HG03280 (cell line): ENCODE results near the gene RUBCN.

Experiments used
- ATAC-seq: cut with Tn5 transposase; IDR thresholded peaks from one replicate; pipeline ENCODE4 v1.9.1; 2021; ENCODE audit warnings: mild to moderate bottlenecking, moderate library complexity; ENCODE audit not compliant: unreplicated experiment

The RUBCN gene

DNA sequence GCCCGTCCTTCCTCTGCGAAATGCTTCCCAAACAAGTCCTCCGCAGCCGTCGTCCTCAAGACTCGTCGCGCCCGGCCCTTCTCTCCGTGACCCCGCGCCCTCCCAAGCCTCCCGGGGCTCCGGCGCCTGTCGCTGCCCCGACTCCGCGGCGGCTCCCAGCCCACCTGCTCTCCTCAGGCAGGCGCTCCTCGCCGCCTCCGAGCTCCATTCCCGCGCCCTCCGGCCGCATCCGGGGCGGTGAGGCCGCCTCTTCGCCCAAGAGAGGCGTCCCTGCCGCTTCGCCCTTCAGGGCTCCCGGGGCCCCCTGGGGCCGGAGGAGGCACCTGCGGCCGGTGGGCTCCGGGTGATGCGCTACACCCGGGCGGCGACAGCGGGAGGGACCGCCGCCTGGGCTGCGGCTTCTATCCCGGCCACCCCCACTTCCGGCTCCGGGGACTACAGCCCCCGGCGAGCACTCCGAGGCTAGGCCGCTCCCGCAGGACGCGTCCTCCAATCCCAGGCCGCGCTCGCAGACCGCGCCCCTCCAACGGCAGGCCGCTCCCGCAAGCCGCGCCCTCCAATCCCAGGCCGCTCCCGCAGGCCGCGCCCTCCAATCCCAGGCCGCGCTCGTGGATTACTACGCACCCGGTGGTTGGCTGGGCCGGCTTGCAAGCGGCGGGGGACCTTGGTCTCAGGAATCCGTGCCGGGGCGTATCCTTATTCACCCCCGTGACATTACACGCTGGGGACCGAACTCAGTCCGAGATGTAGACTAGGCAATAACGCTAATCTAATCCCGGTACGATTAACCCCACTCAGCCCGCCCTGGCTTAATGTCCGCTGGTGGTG lies at the start of gene RUBCN:
RUBCN (minus strand) TSS at position 414 of the 828 bp plus-strand sequence; CDS start at position 229, 185 bp downstream.
- peak; percentile 83 for ATAC-seq

DNA sequence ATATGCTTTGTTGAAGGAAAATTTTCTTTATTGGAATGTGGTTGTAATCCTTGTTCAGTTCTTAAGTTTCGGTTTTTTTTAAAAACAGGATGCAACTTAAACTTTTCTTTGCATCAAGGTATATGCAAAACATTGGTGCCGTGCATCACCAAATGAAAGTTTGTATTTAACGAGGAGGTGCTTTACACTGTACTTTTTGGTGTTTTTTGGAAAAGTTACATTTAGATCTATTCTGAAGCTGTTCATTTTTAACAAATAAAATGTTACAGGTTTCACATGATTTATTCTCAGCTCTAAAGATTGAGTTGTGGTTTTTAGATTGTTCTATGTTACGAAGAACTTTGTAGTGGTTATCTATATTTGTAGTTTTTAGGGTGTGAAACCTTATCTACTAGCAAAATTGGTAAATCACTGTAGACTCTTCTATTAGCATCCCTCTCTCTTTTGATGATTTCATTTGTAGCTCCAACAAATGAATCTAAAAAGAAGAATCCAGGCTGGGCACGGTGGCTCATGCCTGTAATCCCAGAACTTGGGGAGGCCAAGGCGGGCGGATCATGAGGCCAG lies 47.4 kb upstream of the RUBCN start:
- no peak for ATAC-seq

DNA sequence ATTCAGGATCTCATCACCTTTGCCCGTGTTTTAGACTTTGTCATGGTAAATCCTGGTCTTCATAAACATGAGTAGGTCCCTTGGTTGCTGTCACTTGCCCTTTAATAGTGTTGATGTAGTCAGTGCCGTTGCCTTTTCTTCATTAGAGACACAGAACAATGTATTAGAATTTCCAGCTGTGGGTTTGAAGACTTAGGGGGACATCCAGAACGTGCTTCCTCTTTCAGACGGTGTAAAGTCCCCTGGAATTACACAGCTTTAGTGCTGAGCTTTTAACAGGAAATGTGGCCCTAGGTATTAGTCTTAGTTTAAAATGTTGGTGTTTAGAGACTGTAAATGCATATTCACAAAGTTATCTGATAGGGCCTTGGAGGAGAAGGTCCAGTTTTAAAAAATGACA lies 45.5 kb upstream of the RUBCN start:
- no peak for ATAC-seq

DNA sequence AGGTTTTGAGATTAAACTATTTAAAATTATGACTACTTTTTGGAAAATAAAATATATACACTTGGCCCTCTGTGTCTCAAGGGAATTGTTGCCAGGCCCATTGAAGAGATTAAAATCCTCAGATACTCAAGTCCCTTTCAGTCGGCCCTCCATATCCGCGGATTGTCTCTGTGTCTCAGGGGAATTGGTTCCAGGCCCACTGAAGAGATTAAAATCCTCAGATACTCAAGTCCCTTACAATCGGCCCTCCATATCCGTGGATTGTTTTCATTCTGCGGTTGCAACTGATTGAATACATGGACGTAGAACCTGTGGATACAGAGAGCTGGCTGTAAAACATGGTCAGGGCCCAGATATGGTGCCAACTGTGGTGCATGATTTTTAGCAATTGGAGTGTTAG lies 38.6 kb upstream of the RUBCN start:
- no peak for ATAC-seq

DNA sequence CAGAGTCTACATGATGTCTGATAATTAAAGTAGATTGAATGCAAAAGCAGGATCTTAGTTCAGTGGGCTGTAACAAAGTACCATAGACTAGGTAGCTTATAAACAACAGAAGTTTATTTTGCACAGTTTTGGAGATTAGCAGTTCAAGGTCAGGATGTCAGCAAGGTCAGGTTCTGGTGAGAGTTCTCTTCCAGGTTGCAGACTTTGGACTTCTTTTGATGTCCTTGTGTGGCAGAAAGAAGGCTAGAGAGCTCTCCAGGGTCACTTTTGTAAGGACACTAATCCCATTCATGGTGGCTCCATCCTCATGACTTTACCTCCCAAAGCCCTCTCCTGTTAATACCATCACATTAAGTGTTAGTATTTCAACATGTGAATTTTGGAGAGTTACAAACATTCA lies 25.1 kb upstream of the RUBCN start:
- ATAC-seq = no peak

DNA sequence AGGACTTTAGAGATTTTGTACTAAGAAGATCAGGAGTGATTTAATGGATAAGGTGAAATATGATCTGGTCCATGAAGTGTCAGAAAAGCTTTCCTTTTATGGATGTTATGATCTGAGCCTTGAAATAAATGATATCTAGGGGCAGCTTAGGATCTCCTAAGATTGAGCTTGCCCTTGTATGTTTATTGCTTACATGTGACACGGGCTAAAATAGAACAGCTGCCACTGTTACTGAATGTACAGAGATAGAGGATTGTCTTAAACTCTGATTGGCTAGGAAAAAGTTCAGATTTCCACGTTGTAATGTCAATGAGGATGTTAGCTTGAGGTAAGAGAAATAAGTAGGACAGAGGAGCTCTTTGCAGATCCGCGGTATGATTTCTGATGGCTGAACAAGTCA lies 21.8 kb upstream of the RUBCN start:
- ATAC-seq = no peak

DNA sequence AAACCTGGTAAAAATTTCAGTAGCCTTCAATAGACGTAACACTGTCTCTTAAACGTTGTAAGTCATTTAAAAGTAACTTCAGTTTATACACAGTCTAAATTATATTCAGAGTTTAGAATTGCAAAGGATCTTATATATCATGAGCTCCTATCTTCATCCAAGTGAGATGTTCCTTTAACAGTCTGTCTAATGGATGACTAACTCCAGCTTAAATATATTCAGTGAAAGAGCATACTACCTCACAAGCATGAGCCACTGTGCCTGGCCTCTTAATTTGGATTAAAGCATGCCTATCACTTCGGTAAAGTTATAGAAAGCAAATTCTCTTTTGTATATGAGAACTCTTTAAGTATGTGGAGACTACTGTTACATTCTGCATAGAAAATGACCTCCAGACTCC lies 20.0 kb upstream of the RUBCN start:
- no peak for ATAC-seq

DNA sequence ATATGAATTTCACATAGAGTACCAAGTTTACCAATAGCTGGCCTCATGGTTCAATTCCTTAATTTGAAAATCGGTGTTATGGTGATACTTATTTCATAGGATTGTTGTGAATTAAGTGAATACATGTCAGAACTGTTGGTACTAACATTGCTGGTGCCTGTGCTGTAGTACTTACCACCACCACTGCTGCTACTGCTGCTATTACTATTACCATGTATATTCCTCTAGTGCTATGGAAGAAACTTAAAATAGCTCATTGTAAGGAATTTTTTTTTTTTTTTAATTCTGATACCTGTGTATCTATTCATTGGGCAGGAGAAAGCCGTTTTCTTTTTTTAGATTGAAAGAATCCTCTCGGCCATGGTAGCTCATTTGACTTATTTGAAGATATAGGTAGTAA lies 16.6 kb upstream of the RUBCN start:
- no peak for ATAC-seq

DNA sequence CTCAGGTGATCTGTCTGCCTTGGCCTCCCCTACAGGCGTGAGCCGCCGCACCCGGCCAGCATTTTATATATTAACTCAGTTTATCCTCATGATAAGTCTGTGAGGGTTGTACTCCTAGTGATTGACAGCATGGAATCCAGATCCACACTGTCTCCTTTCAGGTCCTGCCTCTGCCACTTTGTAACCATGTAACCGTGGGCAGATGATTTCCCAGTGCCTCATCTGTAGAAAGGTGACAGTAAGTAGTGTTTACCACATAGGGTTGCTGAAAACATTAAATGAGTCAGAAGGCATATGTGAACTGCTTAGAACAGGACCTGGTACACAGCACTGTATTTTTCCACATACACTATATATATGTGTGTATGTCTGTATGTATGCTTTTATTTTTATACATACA lies 15.4 kb upstream of the RUBCN start:
- no peak for ATAC-seq

DNA sequence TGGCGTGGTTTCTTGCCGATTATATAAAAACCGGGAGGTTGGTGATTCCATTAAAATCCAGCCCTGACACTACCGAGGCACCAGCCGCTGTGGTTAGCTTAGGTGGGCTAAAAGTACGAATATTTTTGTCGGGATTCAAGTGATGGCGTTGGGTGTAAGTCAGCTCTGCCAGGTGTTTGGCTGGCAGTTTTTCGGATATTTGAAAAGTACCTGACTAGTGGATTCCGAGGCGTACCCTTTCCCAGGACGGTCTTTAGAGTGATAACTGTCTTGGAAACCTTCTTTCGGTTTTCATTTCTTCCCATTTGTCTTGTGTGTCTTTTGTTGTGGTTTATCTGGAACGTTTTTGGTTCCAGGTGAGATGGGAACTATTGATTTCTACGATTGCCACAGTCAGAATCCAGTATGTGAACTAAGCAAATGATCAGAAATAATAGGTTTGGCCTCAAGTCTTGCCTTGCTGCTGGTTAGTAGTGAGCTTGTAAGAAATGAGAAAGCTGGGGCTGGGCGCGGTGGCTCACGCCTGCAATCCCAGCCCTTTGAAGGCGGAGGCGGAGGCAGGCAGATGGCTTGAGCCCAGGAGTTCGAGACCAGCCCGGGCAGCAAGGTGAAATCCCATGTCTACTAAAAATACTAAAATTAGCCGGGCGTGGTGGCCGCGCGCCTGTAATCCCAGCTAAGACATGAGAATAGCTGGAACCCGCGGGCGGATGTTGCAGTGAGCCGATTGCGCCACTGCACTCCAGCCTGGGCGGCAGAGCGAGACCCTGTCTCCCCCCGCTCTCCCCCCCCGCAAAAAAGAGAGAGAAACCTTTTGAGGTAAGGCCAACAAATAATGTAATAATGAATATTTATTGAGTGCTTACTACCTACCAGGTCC lies 14.4 kb upstream of the RUBCN start:
- no peak for ATAC-seq

DNA sequence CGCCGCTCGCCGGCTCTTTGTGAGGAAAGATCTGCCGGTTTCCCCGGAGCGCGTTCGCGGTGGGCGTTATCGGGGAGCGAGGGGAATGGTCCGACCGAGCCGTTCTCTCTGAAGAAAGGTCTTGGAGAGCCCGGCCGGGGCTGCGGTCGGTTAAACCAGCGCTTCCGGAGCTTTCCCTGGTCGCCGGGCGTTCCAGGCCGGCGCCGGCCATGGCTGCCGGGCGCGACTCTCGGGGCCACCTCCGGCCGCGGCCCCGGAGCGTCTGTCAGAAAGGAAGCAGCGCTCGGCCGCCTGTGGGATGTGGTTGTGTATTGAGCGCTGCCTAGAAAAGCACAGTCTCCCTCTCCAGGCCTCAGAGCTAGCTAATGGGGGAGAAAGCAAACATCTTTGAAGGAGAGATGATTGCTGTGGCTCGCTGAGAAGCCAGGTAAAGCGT lies 13.7 kb upstream of the RUBCN start:
- ATAC-seq = peak; percentile 35

DNA sequence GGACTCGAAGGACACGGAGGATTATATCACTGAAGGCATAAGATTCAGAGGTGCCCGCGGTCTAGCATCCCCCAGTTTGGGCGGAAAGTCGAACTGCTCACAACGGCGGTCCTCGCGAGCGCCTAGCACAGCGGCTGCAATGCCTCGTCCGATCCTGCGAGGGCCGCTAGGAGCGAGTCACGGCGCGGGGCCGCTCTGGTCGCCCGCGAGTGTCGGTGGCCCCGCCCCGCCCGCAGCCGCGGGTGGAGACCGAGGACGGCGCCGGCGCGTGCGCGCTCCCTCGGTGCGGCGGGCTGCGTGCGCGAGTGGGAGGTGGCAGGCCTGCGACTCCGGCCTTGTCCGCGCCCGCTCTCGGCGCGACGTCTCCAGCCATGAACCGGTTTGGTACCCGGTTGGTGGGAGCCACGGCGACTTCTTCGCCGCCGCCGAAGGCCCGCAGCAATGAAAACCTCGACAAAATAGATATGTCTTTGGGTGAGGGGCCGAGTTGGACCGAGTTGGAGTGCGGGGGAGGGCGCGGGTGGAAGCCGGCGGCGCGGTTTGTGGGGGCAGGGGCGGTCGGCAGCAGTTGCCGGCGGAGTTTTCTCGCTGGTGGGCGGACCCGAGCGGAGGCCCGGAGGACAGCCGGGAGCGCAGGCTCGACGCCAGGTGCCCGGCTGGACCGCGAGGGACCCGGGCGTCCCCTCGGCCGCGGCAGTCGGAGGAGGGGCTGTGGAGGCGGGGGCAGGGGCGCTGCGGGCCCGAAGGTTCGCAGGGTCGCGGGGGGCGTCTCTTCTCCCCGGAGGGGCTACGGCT lies 13.1 kb upstream of the RUBCN start, which contains the start of gene FYTTD1:
FYTTD1 (plus strand) TSS at position 283 of the 795 bp plus-strand sequence; CDS start at position 372, 89 bp downstream.
- peak; percentile 80 for ATAC-seq

DNA sequence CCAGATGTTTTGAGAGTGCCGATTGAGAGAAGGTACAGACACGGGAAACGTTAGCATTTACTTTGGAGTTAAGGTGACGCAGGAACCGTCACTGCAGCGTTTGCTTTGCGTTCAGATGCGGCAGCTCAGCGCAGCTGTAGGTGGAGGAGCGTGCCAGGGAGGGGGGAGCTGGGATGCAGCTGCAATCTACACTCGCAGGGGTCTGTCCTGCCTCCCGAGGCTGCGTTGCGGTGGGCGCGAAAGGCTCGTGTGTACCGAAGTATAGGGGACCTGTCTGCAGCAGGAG lies 12.6 kb upstream of the RUBCN start:
- peak; percentile 32 for ATAC-seq

DNA sequence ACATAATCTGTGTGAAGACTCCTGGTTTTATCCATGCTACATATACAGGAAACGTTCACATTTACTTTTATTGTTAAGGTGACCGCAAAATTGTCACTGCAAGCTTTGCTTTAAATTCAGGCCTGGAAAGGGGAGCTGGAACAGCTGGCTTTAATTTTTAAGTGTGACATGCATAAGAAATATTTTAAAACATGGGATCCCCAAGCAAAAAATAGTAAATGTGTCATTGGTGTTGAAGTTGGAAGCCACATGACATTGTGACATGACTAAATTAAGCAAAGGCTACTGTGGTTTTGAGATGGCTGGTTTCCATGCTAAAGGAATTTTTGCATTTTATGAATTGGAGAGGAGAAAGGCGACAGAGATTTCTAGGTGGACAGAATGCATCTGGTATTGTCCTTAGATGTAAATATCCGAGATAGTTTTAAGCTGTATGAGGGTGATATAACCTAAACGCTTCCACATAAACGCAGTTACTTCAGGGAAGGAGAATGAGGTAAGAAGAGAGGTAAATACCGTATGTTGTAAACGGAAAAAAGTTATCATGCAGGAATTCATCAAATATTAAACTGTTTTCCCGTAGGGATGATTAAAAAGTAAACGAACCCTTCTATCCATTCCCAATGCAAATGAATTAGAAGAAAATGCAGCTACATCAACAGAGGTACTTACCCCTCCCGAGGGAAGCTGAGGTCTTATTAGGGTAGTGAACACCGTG lies 12.1 kb upstream of the RUBCN start:
- ATAC-seq = no peak

DNA sequence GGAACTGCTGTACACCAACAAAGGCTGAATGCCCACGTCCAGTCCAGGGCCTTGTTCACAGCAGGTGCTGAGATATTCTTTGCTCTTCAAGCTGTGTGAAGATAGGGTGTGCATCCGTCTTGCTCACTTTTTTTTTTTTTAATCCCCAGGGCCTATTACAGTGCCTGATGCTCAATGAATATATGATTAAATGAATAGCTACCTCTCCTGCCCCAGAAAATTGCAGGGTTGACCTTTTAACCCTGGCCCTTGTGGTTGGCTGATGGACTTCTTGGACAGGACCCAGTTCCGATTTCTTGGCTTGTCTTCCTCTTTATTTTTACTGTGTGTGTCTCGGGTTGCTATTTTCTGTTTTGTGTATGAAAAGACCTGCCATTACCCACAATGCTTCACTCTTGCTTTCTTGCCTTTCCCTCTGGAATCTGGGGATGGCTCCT lies 10.1 kb upstream of the RUBCN start:
- ATAC-seq = no peak

DNA sequence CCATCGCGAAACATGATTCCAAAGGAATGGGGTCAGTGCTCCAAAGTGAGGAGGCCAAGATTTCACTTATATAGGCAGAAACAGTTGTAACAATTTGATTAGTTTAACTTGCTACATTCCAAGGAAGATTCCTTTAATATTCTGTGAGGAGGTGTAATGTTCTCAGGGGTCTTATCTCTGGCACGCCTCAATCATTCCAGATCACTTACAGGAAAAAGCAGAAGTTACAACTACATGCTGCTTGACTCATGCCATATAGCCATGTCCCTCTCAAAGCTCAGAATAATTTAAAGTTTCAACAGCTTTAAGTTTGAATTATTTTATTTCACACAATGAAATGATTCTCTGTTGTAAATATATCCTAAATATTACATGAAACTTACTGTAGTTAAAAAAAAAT lies 9.5 kb upstream of the RUBCN start:
- no peak for ATAC-seq

DNA sequence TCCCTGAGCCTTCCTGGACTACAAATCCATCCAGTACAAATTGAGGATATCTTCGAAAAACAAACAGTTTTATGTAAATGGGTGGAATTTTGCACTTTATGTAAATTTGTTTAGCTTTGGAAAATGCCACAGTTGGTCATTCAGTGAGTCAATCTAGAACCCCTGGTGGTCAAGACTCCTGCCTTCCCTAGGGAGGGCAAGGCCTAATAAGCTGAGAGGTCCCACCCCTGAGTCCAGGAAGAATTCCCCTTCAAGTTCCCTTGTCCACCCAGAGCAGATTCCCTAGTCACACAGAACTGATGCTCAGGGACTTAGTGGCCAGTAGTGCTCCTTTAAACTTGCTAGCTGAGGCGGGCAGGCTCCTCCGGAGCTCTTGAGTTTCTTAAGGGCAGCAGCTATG lies 6.1 kb upstream of the RUBCN start:
- ATAC-seq = no peak

DNA sequence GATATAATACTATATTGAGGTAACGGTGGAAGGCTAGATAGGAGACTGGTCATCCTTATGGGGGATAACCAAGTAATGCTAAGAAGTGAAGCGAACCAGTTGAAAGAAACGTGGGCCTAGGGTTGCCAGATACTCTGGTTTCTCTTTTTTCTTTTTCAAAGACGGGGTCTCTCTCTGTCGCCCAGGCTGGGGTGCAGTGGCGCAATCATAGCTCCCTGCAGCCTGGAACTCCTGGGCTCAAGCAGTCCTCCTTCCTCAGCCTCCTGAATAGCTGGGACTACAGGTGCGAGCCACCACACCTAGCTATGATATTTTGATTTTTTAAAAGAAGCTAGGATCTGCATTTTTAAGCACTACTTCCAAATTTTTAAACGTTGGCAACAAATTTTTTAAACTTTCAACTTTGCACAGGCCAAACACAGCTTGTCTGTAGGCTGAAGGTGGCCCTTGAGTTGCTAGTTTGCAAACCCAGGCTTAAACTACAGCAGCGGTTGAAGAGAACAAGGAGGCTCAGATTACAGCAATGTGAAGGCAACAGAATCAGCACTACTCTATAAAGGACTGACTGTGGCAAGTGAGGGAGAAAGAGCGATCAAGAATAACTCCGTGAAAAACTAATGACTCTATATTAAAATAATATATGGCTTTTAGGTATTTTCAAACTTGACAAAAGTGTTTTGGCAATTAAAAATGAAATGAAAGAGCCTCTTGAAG lies 1.2 kb upstream of the RUBCN start:
- no peak for ATAC-seq

DNA sequence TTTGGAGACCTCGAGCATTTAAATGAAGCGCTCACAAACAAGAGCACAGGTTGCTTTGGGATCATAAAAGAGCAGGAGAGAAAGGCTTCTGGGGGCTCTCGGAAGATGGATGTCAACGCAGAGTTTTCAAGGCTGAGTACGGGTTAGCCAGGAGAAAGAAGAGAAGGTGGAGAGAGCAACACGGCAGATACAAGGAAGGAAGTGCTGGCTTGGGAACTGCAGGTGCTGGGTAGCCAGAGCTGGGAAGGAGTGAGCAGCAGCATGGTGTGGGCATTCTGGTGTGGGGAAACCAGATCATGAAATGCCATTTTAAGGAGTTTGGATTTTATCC lies 580 bp upstream of the RUBCN start:
- no peak for ATAC-seq

DNA sequence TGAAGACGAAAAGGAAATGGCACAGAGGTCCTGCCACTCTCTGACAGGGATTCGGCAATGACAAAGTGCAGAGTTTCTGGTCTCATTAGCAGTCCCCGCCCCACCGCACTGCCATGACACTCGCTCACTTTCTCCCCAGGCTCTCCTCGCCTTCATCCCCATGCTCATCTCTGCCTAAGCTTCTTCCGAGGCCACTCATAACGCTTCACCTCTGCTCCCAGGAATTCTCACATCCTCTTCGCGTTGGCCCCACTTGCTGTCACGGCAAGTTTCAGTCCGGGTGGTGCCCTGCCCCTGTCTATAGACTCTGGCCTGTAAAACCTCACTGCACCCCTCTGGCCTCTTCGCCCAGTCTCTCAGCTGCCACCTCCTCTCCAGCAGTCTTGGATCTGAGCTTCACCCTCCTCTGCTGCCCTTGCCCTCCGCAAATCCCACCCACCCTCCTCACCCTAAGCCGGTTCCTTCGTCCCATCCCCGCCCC lies 654 bp downstream of the RUBCN start:
- no peak for ATAC-seq
